ENCODE data around the gene TMEM98. TPM values are rescaled to one million over a fixed set of nuclear protein-coding genes. Genes with fewer than 3 reads are reported as not detected.

TMEM98 gene
- total RNA-seq, 1 donor from 2014 or later, result 133 TPM

GRCh38 chr17:32988481-32989101, 60.6 kb downstream of the TMEM98 start:
- Mint-ChIP-seq H3K27me3 (ENCODE audit: low read depth) (peaks cover 12% of the 10 kb centered on the region), H3K9me3 (peaks cover 11% of the 10 kb centered on the region), H3K36me3 (ENCODE audit: low read depth) (peaks cover 6% of the 10 kb centered on the region), H3K27ac (ENCODE audit: unreplicated experiment) (no peak overlapping the region), H3K4me1 (no peaks in the 10 kb centered on the region), H3K4me3 (no peak overlapping the region)
- DNase-seq (ENCODE audit: low read depth, low spot score), result no peak
- TF ChIP-seq, protein P1, sequence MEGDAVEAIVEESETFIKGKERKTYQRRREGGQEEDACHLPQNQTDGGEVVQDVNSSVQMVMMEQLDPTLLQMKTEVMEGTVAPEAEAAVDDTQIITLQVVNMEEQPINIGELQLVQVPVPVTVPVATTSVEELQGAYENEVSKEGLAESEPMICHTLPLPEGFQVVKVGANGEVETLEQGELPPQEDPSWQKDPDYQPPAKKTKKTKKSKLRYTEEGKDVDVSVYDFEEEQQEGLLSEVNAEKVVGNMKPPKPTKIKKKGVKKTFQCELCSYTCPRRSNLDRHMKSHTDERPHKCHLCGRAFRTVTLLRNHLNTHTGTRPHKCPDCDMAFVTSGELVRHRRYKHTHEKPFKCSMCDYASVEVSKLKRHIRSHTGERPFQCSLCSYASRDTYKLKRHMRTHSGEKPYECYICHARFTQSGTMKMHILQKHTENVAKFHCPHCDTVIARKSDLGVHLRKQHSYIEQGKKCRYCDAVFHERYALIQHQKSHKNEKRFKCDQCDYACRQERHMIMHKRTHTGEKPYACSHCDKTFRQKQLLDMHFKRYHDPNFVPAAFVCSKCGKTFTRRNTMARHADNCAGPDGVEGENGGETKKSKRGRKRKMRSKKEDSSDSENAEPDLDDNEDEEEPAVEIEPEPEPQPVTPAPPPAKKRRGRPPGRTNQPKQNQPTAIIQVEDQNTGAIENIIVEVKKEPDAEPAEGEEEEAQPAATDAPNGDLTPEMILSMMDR (conservative IDR thresholded peaks at IDR 0.05), result no peak

GRCh38 chr17:32992321-32993033, 64.5 kb downstream of the TMEM98 start:
- Mint-ChIP-seq H3K27me3 (ENCODE audit: low read depth) (peaks cover 7% of the 10 kb centered on the region), H3K9me3 (peaks cover 11% of the 10 kb centered on the region), H3K4me1 (no peaks in the 10 kb centered on the region), H3K4me3 (no peak overlapping the region), H3K27ac (ENCODE audit: unreplicated experiment) (no peak overlapping the region), H3K36me3 (ENCODE audit: low read depth) (peaks cover 6% of the 10 kb centered on the region)
- no peak for DNase-seq (ENCODE audit: low read depth, low spot score)
- TF ChIP-seq, protein P1 (conservative IDR thresholded peaks at IDR 0.05), result no peak

DNA sequence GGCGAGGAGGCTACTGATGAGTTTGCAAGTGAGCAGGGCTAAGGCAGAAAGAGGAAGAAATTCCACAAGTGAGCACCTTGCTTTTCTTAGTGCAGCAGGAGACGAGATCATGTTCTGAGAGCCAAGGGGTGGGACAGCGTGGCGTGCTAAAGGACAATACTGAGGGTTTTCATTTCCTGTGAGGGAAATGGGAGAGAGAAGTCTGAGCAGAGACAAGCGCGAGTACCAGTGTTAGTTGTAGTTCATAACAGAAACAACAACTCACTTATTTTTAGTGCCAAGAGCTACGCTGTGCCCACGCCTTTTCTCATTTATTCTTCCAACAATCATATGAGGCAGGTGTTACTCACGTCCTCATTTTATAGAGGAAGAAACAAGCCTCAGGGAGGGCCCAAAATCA, 66.0 kb downstream of the TMEM98 start:
- TF ChIP-seq, protein P1 (conservative IDR thresholded peaks at IDR 0.05), result no peak
- peaks cover 2% of the 10 kb centered on the region for H3K9me3 Mint-ChIP-seq
- no peak for DNase-seq (ENCODE audit: low read depth, low spot score)
- H3K27me3 Mint-ChIP-seq (ENCODE audit: low read depth), result peaks cover 10% of the 10 kb centered on the region
- no peaks in the 10 kb centered on the region for H3K36me3 Mint-ChIP-seq (ENCODE audit: low read depth)
- peaks cover 5% of the 10 kb centered on the region for H3K4me1 Mint-ChIP-seq
- no peak overlapping the region for H3K27ac Mint-ChIP-seq (ENCODE audit: unreplicated experiment)
- no peak overlapping the region for H3K4me3 Mint-ChIP-seq

Other genes with a start within 250 kb of the TMEM98 start
- 9.1 and 11.9 TPM in 2 replicates for gene MYO1D, start 51.0 kb upstream of the TMEM98 start, total RNA-seq
- gene SPACA3, start 63.7 kb downstream of the TMEM98 start, total RNA-seq, result not detected in 2 replicates

Measured in neural crest cell (in vitro differentiated cells).